Activated gamma-delta T cell treated with anti-CD3 and anti-CD28 coated beads, Interleukin-2, amount 50 U/mL, for 16 hours (primary cell): Measurements from ENCODE around the gene RFLNA.

Source experiments
- DNase-seq: peaks from one replicate; pipeline ENCODE4 v3.0.0-alpha.2; 2020; ENCODE audit warnings: low read depth

Gene RFLNA

DNA sequence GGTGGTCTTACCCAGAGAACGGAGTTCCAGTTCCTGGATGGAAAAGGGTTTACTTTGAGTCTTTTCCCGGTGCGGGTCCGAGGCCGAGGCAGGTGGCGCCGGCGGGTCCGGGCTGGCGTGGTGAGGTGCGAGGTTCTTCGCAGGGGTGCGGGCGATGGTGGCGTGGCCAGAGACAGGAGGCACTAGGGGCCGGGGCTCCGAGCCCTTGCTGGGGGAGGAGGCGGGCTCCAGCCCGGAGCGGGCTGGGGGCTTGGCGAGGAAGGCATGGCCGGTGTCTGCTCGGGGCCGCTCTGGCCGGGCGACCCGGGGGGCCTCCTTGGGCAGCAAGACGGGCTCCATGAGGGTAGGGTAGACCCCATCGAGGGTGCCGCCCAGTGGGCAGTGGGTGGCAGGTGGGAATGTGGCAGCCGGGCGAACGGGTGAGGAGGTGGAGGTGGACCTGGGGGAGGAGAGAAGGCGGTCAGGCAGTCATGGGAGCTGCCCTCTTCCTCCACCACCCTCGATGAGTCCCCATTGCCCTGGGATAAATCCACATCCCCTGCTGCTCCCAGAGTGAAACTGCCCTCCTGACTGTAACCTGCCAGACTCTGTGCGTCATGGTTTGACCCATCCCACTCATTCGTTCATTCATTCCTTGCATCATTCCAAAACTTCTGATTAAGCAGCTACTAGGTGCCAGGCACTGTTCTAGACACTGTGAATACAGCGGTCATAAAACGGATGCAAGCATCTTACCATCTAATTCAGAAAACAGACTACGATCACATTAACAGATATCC lies 42.0 kb downstream of the RFLNA start:
- no peak for DNase-seq

DNA sequence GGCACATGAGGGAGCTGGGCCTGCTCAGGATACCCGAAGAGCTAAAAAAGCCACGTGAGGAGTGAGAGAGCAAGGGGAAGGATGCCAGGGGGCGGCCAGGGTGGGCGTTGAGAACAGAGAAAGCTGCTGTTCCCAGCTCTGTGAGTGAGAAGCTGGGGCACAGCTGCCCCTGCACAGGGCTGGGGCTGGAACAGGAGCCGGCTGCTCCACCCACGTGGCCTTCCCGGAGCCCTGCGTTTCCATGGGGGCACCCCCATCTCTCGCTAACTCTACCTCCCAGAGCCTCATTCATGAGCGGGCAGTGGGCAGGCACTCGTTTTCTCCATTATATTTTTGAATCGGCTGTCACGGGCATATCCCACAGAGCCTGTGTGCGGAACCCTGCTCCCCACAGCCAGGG lies 42.7 kb downstream of the RFLNA start:
- no peak for DNase-seq

DNA sequence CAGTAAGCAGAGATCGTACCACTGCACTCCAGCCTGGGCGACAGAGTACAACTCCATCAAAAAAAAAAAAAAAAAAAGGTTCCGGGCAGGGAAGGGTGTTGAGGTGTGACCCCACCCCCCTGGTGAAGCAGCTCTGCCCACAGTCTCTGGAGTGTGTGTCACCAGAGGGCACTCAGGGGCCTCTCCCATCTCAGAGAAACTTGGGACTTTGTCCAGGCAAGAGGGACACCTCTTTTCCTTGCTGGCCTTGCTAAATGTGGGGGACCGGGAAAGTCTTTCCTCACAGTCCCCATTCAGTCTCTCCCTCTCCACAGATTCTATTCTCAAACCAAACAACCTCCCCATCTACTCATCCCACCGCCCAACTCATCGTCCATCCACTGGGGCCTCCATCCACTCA lies 43.6 kb downstream of the RFLNA start:
- no peak for DNase-seq

DNA sequence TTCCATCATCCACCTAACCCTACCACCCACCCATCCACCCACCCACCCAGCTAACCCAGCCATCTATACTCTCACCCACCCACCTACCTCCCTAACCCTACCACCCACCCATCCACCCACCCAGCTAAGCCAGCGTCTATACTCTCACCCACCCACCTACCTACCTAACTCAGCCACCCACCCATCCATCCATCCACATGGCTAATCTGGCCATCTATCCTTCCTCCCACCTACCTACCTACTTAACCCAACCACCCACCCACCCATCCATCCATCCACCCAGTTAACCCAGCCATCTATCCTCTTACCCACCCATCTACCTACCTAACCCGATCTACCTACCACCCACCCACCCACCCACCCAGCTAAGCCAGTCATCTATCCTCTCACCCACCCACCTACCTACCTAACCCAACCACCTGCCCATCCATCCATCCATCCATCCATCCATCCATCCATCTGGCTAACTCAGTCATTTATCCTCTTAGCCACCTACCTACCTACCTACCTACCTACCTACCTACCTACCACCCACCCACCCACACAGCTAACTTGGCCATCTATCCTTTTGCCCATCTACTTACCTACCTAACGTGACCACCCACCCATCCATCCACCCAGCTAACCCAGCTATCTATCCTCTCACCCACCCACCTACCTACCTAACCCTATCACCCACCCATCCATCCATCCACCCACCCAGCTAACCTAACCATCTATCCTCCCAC lies 44.1 kb downstream of the RFLNA start:
- DNase-seq: no peak

- DNase-seq: no peak
Observed at GRCh38 chr12:124340080-124340900, 45.4 kb downstream of the RFLNA start.

- DNase-seq: no peak
Observed at GRCh38 chr12:124341645-124342069, 46.8 kb downstream of the RFLNA start.

GRCh38 chr12:124344022-124344421 lies 49.1 kb downstream of the RFLNA start:
- DNase-seq: no peak

DNA sequence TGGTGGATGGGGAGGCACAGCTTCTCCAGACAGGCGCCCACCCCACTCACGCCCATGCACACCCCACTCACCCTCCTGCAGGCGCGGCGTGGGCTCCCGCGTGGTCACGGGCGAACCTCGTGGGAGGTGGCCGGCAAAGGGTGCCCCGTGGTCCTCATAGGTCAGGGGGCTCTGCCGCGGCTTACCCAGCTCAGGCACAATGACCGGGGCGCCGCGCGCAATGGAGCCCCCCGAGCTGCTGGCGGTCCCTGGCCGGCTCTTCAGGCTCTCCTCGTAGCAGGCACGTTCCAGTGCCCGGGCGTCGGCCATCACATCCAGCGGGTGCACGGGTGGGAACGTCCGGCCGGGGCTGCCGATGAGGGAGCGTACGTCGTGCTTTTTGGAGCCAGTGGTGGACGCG lies 49.6 kb downstream of the RFLNA start:
- no peak for DNase-seq

DNA sequence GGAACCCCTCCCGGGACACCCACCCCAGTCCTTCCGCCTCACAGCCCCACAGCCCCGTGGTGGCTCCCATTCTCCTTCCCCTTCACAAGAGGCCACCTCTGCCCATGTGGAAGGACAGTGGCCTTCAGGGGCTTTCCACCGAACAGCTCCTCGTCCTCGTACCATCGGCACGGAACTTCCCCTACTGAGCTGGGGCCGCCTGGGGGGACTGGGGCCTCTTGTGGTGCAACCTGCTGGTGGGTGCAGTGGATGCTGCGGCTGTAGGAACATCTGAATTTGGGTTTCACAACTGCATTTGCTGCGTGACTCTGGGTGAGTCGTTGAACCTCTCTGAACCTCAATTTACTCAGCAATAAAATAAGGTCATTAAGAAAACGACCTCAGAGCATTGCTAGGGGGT lies 50.9 kb downstream of the RFLNA start:
- DNase-seq: no peak

DNA sequence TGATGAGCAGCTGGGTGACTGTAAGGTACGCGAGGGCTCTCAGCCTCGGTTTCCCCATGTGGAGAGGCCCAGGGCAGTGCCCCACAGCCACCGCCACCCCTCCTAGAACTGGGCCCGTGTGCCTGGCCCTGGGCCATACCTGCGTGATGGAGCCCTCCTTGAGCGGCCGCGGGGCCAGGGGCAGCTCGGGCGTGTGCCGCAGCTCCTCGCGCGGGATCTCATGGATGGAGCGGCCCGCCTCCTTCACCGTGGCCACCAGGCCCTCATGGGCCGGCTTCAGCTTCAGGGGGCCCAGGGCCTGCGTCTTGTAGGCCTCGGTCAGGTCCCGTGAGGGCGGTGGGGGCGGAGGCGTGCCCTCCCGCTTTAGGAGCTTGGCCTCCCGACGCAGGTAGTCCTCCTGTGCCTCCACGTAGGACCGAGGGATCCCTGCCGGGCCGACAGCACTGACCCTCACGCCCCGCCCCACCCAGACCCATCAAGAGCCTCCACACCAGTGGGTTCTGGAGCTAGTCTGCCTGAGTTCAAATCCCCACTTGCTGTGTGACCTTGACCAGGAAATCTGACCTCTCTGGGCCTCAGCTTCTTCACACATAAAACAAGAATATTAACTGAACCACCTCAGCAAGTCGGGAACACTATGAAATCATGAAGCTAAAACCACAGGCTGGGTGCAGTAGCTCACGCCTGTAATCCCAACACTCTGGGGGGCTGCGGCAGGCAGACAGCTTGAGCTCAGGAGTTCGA lies 51.7 kb downstream of the RFLNA start:
- DNase-seq: no peak

DNA sequence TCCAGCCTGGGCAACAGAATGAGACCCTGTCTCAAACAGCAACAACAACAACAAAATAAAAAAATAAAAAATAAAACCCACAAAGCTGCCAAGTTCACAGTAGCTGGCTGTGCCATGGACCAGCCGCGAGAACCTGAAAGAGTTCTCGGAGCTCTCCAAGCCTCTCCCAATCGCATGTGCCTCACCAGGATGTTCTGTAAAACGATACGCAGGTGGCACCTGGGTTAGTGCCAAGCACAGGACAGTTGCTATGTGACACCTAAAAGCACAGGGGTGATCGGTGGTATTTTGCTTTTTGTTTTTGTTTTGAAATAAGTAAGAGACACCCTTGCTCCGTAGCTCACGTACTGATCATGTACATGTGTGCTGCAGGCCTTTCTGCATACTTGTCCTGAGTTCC lies 52.4 kb downstream of the RFLNA start:
- DNase-seq: no peak

DNA sequence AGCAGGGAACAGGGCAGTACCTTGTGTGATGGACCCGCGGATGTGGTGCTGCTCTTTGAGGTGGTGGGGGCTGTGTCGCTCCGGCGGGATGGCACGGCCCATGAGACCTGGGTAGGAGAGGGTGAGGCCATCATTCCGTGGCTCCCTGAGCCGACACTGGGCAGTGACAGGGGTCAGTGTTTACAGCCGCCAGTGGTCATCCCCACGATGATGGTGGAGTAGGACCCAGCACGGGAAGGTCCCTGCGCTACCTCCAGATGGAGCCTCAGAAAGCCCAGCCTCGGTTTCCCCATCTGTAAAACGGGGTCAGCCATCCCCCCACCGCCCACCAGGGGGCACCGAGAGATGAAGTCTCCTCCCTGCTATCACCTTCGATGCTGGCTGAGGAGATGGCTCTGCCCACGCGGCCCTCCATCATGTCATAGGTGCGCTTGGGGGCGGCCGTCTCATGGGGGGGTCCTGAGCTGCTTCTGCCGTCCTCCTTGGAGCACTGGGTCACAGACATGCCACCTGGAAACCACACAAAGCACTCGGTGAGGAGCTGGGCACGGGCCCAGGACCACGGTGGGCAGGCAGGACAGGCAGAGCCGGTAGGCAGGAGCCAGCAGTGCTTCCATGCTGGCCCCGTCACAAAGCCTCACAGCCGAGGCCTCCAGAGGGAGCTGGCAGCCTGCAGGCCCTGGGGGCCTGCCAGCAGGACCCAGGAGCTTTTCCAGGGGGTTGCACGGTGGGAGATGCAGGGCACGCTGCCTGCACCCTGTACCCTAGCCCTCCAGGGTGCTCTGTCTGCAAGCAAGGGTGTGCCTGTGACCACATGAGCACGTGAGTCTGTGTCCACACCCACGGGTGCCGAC lies 53.1 kb downstream of the RFLNA start:
- peak; percentile 9 for DNase-seq

GRCh38 chr12:124348659-124349380 lies 53.9 kb downstream of the RFLNA start:
- DNase-seq: no peak

GRCh38 chr12:124350491-124350890 lies 55.6 kb downstream of the RFLNA start:
- no peak for DNase-seq

DNA sequence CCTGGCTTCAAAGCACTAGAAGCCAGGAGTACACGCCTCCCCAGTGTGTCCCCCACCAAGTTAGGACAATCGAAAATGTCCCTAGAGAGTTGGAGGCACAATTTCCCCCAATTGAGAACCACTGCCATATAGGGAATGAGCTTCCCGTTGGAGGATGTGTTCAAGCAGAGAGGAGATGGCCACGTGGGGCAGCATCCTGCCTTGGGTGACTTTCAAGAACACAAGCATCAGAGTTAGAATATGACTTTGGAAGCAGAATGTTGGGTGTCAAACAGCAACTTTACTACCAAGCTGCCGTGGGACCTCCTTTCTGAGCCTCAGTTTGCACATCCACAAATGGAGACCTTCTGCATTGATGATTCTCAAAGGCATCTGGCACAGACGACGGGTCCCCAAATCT lies 56.5 kb downstream of the RFLNA start:
- no peak for DNase-seq

GRCh38 chr12:124352257-124352656 lies 57.4 kb downstream of the RFLNA start:
- DNase-seq: no peak

DNA sequence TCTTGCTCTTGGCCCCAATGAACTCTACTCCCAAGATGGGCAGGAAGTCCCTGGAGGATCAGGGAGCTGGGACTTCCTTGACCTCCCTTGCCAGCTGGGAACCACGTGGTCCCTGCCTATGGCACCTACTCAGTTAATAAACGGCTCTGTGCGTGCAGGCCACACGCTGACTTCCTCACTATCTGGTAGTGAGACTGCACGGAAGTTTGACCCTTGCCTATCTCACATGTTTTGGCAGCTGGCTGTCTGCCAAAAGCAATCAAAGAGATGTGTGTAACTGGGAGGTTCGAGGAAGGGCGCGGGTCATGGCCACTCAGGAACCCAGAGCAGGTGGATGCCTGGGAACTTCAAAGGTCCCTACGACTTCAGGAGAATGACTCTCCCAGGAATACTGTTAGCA lies 57.9 kb downstream of the RFLNA start:
- no peak for DNase-seq

- DNase-seq: no peak
Observed at GRCh38 chr12:124354400-124354799, 59.5 kb downstream of the RFLNA start.

DNA sequence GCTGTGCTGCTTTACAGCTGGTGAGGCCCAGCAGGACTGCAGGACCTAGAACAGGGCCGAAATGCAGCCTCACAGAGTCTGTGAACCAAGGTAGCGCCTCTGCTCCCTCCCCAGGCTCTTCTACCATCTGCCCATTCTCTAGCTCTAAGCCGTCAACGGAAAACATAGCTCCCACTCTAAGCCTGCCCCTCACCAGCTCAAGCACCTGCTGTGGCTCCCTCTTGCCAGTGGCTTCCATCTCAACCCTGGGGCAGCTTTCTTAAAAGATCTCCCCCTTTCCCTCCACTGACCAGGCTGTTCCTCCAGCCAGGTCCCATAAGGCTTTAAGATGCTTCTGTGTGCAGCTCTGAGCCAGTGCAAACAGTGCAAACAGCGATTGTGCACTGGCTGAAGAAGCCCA lies 61.3 kb downstream of the RFLNA start:
- DNase-seq: no peak

DNA sequence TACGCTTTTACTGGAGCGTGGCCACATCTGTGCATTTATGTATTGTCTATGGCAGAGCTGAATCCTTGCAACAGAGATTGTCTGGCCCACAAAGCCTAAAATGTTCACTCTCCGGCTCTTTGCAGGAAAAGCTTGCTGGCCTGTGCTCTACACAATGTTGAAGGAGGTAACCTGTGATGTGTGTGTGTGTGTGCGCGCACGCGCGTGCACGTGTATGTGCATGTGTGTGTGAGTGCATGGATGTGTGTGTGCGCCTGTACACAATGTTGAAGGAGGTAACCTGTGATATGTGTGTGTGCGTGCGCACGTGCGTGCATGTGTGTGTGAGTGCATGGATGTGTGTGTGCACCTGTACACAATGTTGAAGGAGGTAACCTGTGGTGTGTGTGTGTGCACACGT lies 62.7 kb downstream of the RFLNA start:
- DNase-seq: no peak
